Psoas muscle (tissue), 8 donors: Measurements from ENCODE around the gene OR4E1. TPM values are rescaled to one million over a fixed set of nuclear protein-coding genes. Genes with fewer than 3 reads are reported as not detected.

Experiments
- ATAC-seq, 4 donors: fragments of 200-7000 bp; cut with Tn5 transposase; one replicate each; pipeline ENCODE4 v1.9.1; 2020; ENCODE audit warnings: moderate library complexity in 3 of 4, mild to moderate bottlenecking in 2 of 4
- DNase-seq, 2 donors: peaks; one replicate each; pipeline ENCODE4 v3.0.0-alpha.2; 2020
- H3K27ac ChIP-seq: fragments of 200-600 bp; one replicate; pipeline ENCODE4 v1.8.0; 2022
- H3K27me3 ChIP-seq, 3 donors: fragments of 200-600 bp in 1 of 3; one replicate each; pipeline versions ENCODE4 v1.6.1 to v1.8.0; 2013 to 2022; ENCODE audit warnings: low read length in 2 of 3, mild to moderate bottlenecking in 2 of 3, moderate library complexity in 1 of 3; ENCODE audit not compliant: insufficient read depth in 3 of 3
- H3K36me3 ChIP-seq, 2 donors: fragments of 200-600 bp in 1 of 2; one replicate each; pipeline versions ENCODE4 v1.6.1 to v1.8.0; 2013 to 2022; ENCODE audit warnings: low read depth in 1 of 2, mild to moderate bottlenecking in 1 of 2, moderate library complexity in 1 of 2; ENCODE audit not compliant: insufficient read depth in 1 of 2
- H3K4me1 ChIP-seq: fragments of 200-600 bp; one replicate; pipeline ENCODE4 v1.8.0; 2022
- H3K4me3 ChIP-seq: fragments of 200-600 bp; one replicate; pipeline ENCODE4 v1.8.0; 2022; ENCODE audit warnings: mild to moderate bottlenecking
- H3K9me3 ChIP-seq: fragments of 200-600 bp; one replicate; pipeline ENCODE4 v1.8.0; 2022
- WGBS, 3 donors: extraction: QIAGEN DNeasy Blood & Tissue Kit; methylation state at CpG; one replicate each; pipeline versions ENCODE4 v1.1.6 to v1.1.7; 2013; 5-methylcytosine and 5-hydroxymethylcytosine counted together
- intact Hi-C, 2 donors: fragments of 100-400 bp; cut with DNase I; formaldehyde crosslinking; loops; one replicate each; pipeline versions ENCODE4 v1.11.0 to v1.14.2; 2022
- polyA plus RNA-seq, 3 donors: library from polyadenylated mRNA; stranded (reverse); fragments of 200-250 nt; gene quantifications; one replicate each; pipeline ENCODE4 v1.2.3, GENCODE V29; 2013
- total RNA-seq, 4 donors: library from RNA; stranded (reverse); fragmentation: NEBNext Ultra II Directional in 2 of 4; extraction: Animal tissue kit (Norgen Biotek cat#: 25700) in 2 of 4; gene quantifications; one replicate each; pipeline versions ENCODE4 v1.2.1 to v1.2.4, GENCODE V29; 2021 to 2023
- TF ChIP-seq, protein P1 (sequence below): fragments of 200-600 bp; IDR thresholded peaks from one replicate; pipeline ENCODE4 v1.8.0; 2022; ENCODE audit warnings: antibody characterized with exemption
- donor health status: healthy with polysubstance abuse.
- donor health status: DM: no; HTN: no; CAD: no; lungs with moderate emphysema.
- donor health status: Bipolar disorder and iron deficiency.
- donor health status: healthy.
- donor health status: DM: yes; HTN: yes; CAD: no.
- donor health status: DM: no; HTN: no; CAD: no.
- donor health status: DM: no; HTN: no; CAD: no.
- donor health status: DM: yes; HTN: yes; CAD: no.

OR4E1 gene
- total and polyA plus RNA-seq, 7 donors = not detected

DNA sequence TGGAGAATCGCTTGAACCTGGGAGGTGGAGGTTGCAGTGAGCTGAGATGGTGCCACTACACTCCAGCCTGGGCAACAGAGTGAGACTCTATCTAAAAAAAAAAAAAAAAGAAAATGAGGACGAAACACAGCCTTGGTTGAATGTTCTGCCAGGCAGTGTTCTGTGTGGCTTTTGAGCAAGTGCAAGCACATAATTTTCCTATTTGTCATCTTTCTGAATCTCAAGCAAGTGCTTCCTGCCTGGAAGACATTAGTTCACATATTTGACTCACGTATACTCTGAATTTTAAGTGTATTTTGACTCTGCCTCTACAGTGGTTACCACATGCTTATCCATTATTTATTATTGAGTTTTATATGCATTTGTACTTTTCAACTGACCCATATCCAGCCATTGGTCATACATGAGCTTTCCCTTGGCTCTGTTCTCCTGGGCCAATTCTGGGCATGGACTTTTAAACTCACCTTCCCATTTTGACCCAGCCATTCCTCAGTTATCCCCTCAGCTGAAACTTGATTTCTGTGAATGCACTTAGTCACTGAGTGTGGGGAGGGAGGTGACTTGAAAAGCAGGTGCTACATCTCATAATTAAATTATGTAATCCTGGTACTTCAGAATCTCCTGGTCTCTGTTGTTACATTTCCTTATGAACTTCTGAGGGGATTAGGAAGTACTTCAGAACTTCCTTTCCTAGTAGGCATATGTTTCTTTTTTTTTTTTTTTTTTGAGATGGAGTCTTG is 47.0 kb downstream of the OR4E1 start:
- Histone ChIP-seq H3K4me1 (no peaks in the 10 kb centered on the region), H3K27me3 (no peaks in the 10 kb centered on the region), H3K9me3 (no peaks in the 10 kb centered on the region), H3K36me3 (no peaks in the 10 kb centered on the region), H3K4me3 (no peak overlapping the region), H3K27ac (no peak overlapping the region)
- WGBS, 3 donors = 62 to 67% (median 66%) methylated on average over 3 of the region's 3 CpGs
- no peak for DNase-seq
- no peak for ATAC-seq
- TF ChIP-seq, protein P1, sequence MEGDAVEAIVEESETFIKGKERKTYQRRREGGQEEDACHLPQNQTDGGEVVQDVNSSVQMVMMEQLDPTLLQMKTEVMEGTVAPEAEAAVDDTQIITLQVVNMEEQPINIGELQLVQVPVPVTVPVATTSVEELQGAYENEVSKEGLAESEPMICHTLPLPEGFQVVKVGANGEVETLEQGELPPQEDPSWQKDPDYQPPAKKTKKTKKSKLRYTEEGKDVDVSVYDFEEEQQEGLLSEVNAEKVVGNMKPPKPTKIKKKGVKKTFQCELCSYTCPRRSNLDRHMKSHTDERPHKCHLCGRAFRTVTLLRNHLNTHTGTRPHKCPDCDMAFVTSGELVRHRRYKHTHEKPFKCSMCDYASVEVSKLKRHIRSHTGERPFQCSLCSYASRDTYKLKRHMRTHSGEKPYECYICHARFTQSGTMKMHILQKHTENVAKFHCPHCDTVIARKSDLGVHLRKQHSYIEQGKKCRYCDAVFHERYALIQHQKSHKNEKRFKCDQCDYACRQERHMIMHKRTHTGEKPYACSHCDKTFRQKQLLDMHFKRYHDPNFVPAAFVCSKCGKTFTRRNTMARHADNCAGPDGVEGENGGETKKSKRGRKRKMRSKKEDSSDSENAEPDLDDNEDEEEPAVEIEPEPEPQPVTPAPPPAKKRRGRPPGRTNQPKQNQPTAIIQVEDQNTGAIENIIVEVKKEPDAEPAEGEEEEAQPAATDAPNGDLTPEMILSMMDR = no peak
- intact Hi-C loops = no loop called here

Other genes starting within 250 kb of the OR4E1 start
- 10 to 100 TPM; 27.1 to 40.1 (median 36.1) TPM for gene CHD8, start 217.7 kb downstream of the OR4E1 start, total RNA-seq
- 10 to 100 TPM; 11.5 to 23.6 (median 18.2) TPM for gene CHD8, start 217.7 kb downstream of the OR4E1 start, polyA plus RNA-seq
- gene RAB2B, start 196.9 kb downstream of the OR4E1 start, total RNA-seq = 10 to 100 TPM in 1 of 4 donors, 1 to 10 TPM in 3; 5.7 to 11.1 (median 7.4) TPM
- gene RAB2B, start 196.9 kb downstream of the OR4E1 start, polyA plus RNA-seq = 1 to 10 TPM; 3.6 to 7.9 (median 5.1) TPM
- gene TOX4, start 196.6 kb downstream of the OR4E1 start, total RNA-seq = 100 to 1,000 TPM in 3 of 4 donors, 10 to 100 TPM in 1; 98.8 to 146 (median 117) TPM
- 10 to 100 TPM; 37.0 to 86.6 (median 57.4) TPM for gene TOX4, start 196.6 kb downstream of the OR4E1 start, polyA plus RNA-seq
- gene METTL3, start 162.5 kb downstream of the OR4E1 start, total RNA-seq = 10 to 100 TPM; 17.5 to 22.1 (median 20.6) TPM
- 10 to 100 TPM; 17.8 to 43.9 (median 26.7) TPM for gene METTL3, start 162.5 kb downstream of the OR4E1 start, polyA plus RNA-seq
- 1 to 10 TPM in 3 of 4 donors, under 1 TPM in 1; 0.87 to 3.8 (median 1.7) TPM for gene SALL2, start 147.5 kb downstream of the OR4E1 start, total RNA-seq
- gene SALL2, start 147.5 kb downstream of the OR4E1 start, polyA plus RNA-seq = under 1 TPM; 0.33 to 0.93 (median 0.62) TPM
- not detected for gene OR10G3, start 93.7 kb downstream of the OR4E1 start, total RNA-seq
- gene OR10G3, start 93.7 kb downstream of the OR4E1 start, polyA plus RNA-seq = not detected
- gene OR10G2, start 38.9 kb downstream of the OR4E1 start, total RNA-seq = not detected
- not detected for gene OR10G2, start 38.9 kb downstream of the OR4E1 start, polyA plus RNA-seq
- gene OR4E2, start 20.0 kb downstream of the OR4E1 start, total RNA-seq = not detected
- not detected for gene OR4E2, start 20.0 kb downstream of the OR4E1 start, polyA plus RNA-seq